K562 (cell line): ENCODE data around the gene S100A10. TPM values are rescaled to one million over a fixed set of nuclear protein-coding genes. Genes with fewer than 3 reads are reported as not detected.

ENCODE experiments used
- ATF7 ChIP-seq: fragments of 450-650 bp; IDR thresholded peaks from 2 replicates; pipeline ENCODE4 v1.7.1; 2014; ENCODE audit warnings: mild to moderate bottlenecking, moderate library complexity
- C11orf30 ChIP-seq: fragments of 450-650 bp; IDR thresholded peaks from 2 replicates; pipeline ENCODE4 v1.6.1; 2016; ENCODE audit warnings: low read depth, mild to moderate bottlenecking
- E2F5 ChIP-seq: sonication (generic); formaldehyde crosslinking; IDR thresholded peaks from 2 replicates; pipeline ENCODE4 v1.8.0; 2022; ENCODE audit warnings: mild to moderate bottlenecking, missing genetic modification reagents
- FOS ChIP-seq: IDR thresholded peaks from 3 replicates; pipeline ENCODE4 v1.6.1; 2011; ENCODE audit not compliant: insufficient read length; ENCODE audit errors: extremely low read depth
- FOXM1 ChIP-seq, 2 experiments: fragments of 450-650 bp in 1 of 2; sonication (generic) in 1 of 2; formaldehyde crosslinking in 1 of 2; IDR thresholded peaks; 2 replicates each; pipeline versions ENCODE4 v1.6.1 to v1.9.0; 2017 to 2022; ENCODE audit warnings: low read depth in 2 of 2, mild to moderate bottlenecking in 2 of 2, missing genetic modification reagents in 1 of 2, moderate library complexity in 1 of 2
- GTF2B ChIP-seq: IDR thresholded peaks from 2 replicates; pipeline ENCODE4 v1.6.1; 2011; ENCODE audit not compliant: insufficient read length; ENCODE audit errors: extremely low read depth
- MYBL2 ChIP-seq, 2 experiments: fragments of 450-650 bp in 1 of 2; sonication (generic) in 1 of 2; formaldehyde crosslinking in 1 of 2; IDR thresholded peaks; 2 replicates each; pipeline versions ENCODE4 v1.6.1 to v1.8.1; 2017 to 2022; ENCODE audit warnings: borderline replicate concordance in 1 of 2, inconsistent platforms in 1 of 2, low read depth in 1 of 2, mild to moderate bottlenecking in 1 of 2, missing genetic modification reagents in 1 of 2, moderate library complexity in 1 of 2
- NEUROD1 ChIP-seq: fragments of 150-350 bp; IDR thresholded peaks from 2 replicates; pipeline ENCODE4 v1.6.1; 2014; ENCODE audit warnings: borderline replicate concordance, low read length, low read depth; ENCODE audit not compliant: partially characterized antibody
- PCBP1 ChIP-seq: fragments of 200-400 bp; formaldehyde crosslinking; IDR thresholded peaks from 2 replicates; pipeline ENCODE4 v1.6.1; 2018; ENCODE audit warnings: mild to moderate bottlenecking, low read depth, low read length; ENCODE audit not compliant: poor library complexity, severe bottlenecking
- POLR2H ChIP-seq: IDR thresholded peaks from 2 replicates; pipeline ENCODE4 v1.6.1; 2016; ENCODE audit warnings: missing genetic modification characterization, low read depth, mild to moderate bottlenecking, control low read depth, missing compliant biosample characterization, moderate library complexity
- PREB ChIP-seq: sonication (generic); formaldehyde crosslinking; IDR thresholded peaks from 2 replicates; pipeline ENCODE4 v1.8.1; 2023; ENCODE audit warnings: mild to moderate bottlenecking, missing genetic modification reagents
- SMARCC2 ChIP-seq: fragments of 450-650 bp; IDR thresholded peaks from 2 replicates; pipeline ENCODE4 v1.6.1; 2017; ENCODE audit warnings: antibody characterized with exemption, moderate library complexity, mild to moderate bottlenecking, low read depth
- TAF9B ChIP-seq: fragments of 450-650 bp; IDR thresholded peaks from 2 replicates; pipeline ENCODE4 v1.6.1; 2018; ENCODE audit warnings: mild to moderate bottlenecking; ENCODE audit not compliant: partially characterized antibody
- ZNF695 ChIP-seq: fragments of 450-650 bp; formaldehyde crosslinking; IDR thresholded peaks from 2 replicates; pipeline ENCODE4 v1.4.0; 2020; ENCODE audit warnings: mild to moderate bottlenecking, moderate library complexity
- polyA plus RNA-seq, 8 experiments: library from polyadenylated mRNA; depleted of rRNA in 4 of 8; stranded (reverse) in 5 of 8; unstranded in 3 of 8; fragments of >200 nt; fragmentation: Nextera tagmentation in 2 of 8; fragmentation: Illumina TruSeq in 1 of 8; extraction: Ambion mirVana in 2 of 8; extraction: Trizol in 1 of 8; gene quantifications; 2 replicates each; pipeline versions ENCODE4 v1.2.1 to v1.2.3, GENCODE V29; 2011 to 2014; ENCODE audit warnings: inconsistent platforms in 1 of 8, missing spikeins in 1 of 8
- total RNA-seq, 7 experiments: library from RNA; depleted of rRNA in 6 of 7; stranded (reverse); fragments of >200 nt in 6 of 7; fragmentation: Illumina TruSeq in 2 of 7; extraction: Trizol in 2 of 7; gene quantifications; 2 replicates each; pipeline versions ENCODE4 v1.2.1 to v1.2.3, GENCODE V29; 2011 to 2021; ENCODE audit warnings: low replicate concordance in 1 of 7
- TF ChIP-seq, protein P1 (sequence below): fragments of 250-450 bp; sonication (Bioruptor Pico); IDR thresholded peaks from 2 replicates; pipeline ENCODE4 v1.5.0; 2021
- TF ChIP-seq, protein P2 (sequence below): fragments of 250-450 bp; sonication (Bioruptor Pico); IDR thresholded peaks from 2 replicates; pipeline ENCODE4 v1.5.1; 2021; ENCODE audit warnings: mild to moderate bottlenecking
- TF ChIP-seq, protein P3 (sequence below): sonication (generic); formaldehyde crosslinking; IDR thresholded peaks from 2 replicates; pipeline ENCODE4 v1.4.0; 2020; ENCODE audit warnings: mild to moderate bottlenecking, missing genetic modification reagents

S100A10 gene
- total and polyA plus RNA-seq, 9 of the 15 experiments (the other 6 are each of a cell fraction or from before 2014, with no cell fraction given): 0.32 to 1.6 (median 0.50) TPM; not detected in 3

DNA sequence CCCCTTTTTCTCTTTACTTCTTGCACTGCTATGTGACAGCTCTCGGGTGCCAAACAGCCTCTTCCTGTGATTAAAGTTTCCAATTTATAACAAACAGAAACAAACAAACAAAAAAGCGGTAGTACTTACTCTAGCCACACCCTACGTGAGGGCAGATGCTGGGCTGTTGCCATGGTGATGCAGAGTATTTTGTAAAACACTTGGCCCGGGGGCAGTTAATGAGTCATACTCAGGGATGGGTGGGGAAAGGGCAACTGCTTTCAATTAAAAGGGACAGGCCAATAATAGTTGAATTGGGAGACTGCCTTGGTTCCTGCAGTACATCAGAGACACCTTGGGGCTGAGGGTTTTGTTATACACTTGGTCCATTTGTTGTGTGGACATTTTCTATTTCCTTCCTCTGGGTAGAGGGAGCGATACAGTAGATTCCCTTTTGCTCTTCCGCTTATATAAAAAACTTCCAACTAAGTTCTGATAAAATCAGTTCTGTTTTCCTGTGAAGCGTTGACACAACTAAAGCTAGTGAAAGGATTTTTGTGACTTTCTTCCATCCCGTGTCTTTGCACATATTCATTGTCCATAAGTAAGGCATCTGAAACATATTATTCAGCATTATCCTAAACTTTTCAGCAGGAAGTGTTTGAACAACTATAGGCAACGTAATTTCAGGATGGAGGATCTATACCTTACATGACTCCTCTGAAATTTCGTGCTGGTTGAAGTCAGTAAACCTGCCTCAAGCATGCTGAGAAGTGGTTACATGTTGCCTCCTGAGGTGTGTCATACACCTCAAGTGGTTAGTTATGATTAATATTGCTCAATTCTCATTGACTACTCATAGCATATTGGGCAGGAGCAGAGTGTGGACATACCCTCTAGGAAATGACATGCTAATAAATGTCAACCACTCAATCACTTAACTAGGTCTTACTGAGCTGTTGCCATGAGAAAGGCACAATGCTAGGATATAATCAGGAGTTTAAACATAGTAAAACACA, 47.6 kb downstream of the S100A10 start (continued):
- TF ChIP-seq TAF9B: peak; percentile 26
- peak; percentile 45; the same call in 1 of the 2 replicates for TF ChIP-seq ATF7
- TF ChIP-seq GTF2B: no peak
- no peak for TF ChIP-seq PCBP1
- TF ChIP-seq ZNF695 (CRISPR knock-in tag): no peak
- TF ChIP-seq SMARCC2: peak; percentile 73
- TF ChIP-seq, protein P1, sequence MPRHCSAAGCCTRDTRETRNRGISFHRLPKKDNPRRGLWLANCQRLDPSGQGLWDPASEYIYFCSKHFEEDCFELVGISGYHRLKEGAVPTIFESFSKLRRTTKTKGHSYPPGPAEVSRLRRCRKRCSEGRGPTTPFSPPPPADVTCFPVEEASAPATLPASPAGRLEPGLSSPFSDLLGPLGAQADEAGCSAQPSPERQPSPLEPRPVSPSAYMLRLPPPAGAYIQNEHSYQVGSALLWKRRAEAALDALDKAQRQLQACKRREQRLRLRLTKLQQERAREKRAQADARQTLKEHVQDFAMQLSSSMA (CRISPR knock-in tag): no peak
- no peak for TF ChIP-seq POLR2H (tag)
- no peak for TF ChIP-seq PREB (CRISPR knock-in tag)
- TF ChIP-seq E2F5 (CRISPR knock-in tag): no peak
- TF ChIP-seq NEUROD1: peak; percentile 53
- 0 out of 2 replicates have a peak, but pooled peaks have one; percentile 22 for TF ChIP-seq MYBL2 (IDR thresholded peaks at IDR 0.05; ENCODE audit: low read depth)
- no peak for TF ChIP-seq MYBL2 (CRISPR knock-in tag; IDR thresholded peaks at IDR 0.05; ENCODE audit: borderline replicate concordance)
- TF ChIP-seq, protein P2, sequence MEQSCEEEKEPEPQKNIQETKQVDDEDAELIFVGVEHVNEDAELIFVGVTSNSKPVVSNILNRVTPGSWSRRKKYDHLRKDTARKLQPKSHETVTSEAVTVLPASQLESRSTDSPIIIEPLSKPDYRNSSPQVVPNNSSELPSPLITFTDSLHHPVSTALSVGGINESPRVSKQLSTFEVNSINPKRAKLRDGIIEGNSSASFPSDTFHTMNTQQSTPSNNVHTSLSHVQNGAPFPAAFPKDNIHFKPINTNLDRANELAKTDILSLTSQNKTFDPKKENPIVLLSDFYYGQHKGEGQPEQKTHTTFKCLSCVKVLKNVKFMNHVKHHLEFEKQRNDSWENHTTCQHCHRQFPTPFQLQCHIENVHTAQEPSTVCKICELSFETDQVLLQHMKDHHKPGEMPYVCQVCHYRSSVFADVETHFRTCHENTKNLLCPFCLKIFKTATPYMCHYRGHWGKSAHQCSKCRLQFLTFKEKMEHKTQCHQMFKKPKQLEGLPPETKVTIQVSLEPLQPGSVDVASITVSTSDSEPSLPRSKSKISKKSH (CRISPR knock-in tag): no peak
- TF ChIP-seq, protein P3, sequence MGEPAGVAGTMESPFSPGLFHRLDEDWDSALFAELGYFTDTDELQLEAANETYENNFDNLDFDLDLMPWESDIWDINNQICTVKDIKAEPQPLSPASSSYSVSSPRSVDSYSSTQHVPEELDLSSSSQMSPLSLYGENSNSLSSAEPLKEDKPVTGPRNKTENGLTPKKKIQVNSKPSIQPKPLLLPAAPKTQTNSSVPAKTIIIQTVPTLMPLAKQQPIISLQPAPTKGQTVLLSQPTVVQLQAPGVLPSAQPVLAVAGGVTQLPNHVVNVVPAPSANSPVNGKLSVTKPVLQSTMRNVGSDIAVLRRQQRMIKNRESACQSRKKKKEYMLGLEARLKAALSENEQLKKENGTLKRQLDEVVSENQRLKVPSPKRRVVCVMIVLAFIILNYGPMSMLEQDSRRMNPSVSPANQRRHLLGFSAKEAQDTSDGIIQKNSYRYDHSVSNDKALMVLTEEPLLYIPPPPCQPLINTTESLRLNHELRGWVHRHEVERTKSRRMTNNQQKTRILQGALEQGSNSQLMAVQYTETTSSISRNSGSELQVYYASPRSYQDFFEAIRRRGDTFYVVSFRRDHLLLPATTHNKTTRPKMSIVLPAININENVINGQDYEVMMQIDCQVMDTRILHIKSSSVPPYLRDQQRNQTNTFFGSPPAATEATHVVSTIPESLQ (CRISPR knock-in tag): no peak
- peak; percentile 60 for TF ChIP-seq FOXM1 (IDR thresholded peaks at IDR 0.05; ENCODE audit: low read depth)
- no peak for TF ChIP-seq FOXM1 (CRISPR knock-in tag; IDR thresholded peaks at IDR 0.05; ENCODE audit: low read depth)
- peak; percentile 65 for TF ChIP-seq FOS
- TF ChIP-seq C11orf30: 0 out of 2 replicates have a peak, but pooled peaks have one; percentile 11
